RKO (cell line): Measurements from ENCODE around the gene AOAH.

Source experiments
- DNase-seq: peaks from one replicate; pipeline ENCODE4 v3.0.0-alpha.2; 2016; ENCODE audit warnings: low spot score

AOAH gene

GRCh38 chr7:36630112-36630650, 94.1 kb downstream of the AOAH start:
- no peak for DNase-seq

- DNase-seq: no peak
Measured at GRCh38 chr7:36629351-36629750, 94.9 kb downstream of the AOAH start.

- no peak for DNase-seq
Measured at GRCh38 chr7:36627836-36628235, 96.5 kb downstream of the AOAH start.

- no peak for DNase-seq
Measured at GRCh38 chr7:36626111-36626510, 98.2 kb downstream of the AOAH start.

GRCh38 chr7:36625247-36625646, 99.0 kb downstream of the AOAH start:
- DNase-seq: no peak

- DNase-seq: no peak
Measured at GRCh38 chr7:36623247-36623646, 101.0 kb downstream of the AOAH start.

- DNase-seq: no peak
Measured at GRCh38 chr7:36621396-36621795, 102.9 kb downstream of the AOAH start.

- DNase-seq: no peak
Measured at GRCh38 chr7:36620166-36620708, 104.1 kb downstream of the AOAH start.

GRCh38 chr7:36617408-36617807, 106.9 kb downstream of the AOAH start:
- no peak for DNase-seq

- no peak for DNase-seq
Measured at GRCh38 chr7:36615852-36616540, 108.3 kb downstream of the AOAH start.

- DNase-seq: no peak
Measured at GRCh38 chr7:36614959-36615358, 109.3 kb downstream of the AOAH start.

- DNase-seq: no peak
Measured at GRCh38 chr7:36613031-36613614, 111.2 kb downstream of the AOAH start.

GRCh38 chr7:36611703-36612102, 112.6 kb downstream of the AOAH start:
- DNase-seq: no peak

GRCh38 chr7:36607721-36608095, 116.6 kb downstream of the AOAH start:
- DNase-seq: no peak

- no peak for DNase-seq
Measured at GRCh38 chr7:36606976-36607720, 117.1 kb downstream of the AOAH start.

- DNase-seq: no peak
Measured at GRCh38 chr7:36606153-36606975, 117.9 kb downstream of the AOAH start.

- no peak for DNase-seq
Measured at GRCh38 chr7:36605261-36606051, 118.8 kb downstream of the AOAH start.

GRCh38 chr7:36604806-36605205, 119.5 kb downstream of the AOAH start:
- peak; percentile 32 for DNase-seq

GRCh38 chr7:36602934-36603887, 121.1 kb downstream of the AOAH start:
- no peak for DNase-seq

- DNase-seq: no peak
Measured at GRCh38 chr7:36602511-36602910, 121.8 kb downstream of the AOAH start.
